Fibroblast of lung (primary cell): ENCODE measurements around the gene CCDC86. TPM values are rescaled to one million over a fixed set of nuclear protein-coding genes. Genes with fewer than 3 reads are reported as not detected.

Experiments used
- DNase-seq, 2 donors: peaks; one replicate each; pipeline versions ENCODE4 v3.0.0 to v3.0.0-alpha.2; 2010; ENCODE audit warnings: low read depth in 2 of 2
- H2AFZ ChIP-seq: 2 replicates; pipeline ENCODE4 v1.5.1; 2012; ENCODE audit warnings: low read length, control low read depth, inconsistent platforms
- H3K27ac ChIP-seq: 2 replicates; pipeline ENCODE4 v1.5.1; 2011; ENCODE audit warnings: low read length, control low read depth; ENCODE audit not compliant: insufficient read depth
- H3K27me3 ChIP-seq: 2 replicates; pipeline ENCODE4 v1.5.1; 2011; ENCODE audit warnings: mild to moderate bottlenecking, low read length; ENCODE audit not compliant: control insufficient read depth, insufficient read depth
- H3K36me3 ChIP-seq: 2 replicates; pipeline ENCODE4 v1.5.1; 2011; ENCODE audit warnings: low read length; ENCODE audit not compliant: control insufficient read depth, insufficient read depth
- H3K4me1 ChIP-seq: 2 replicates; pipeline ENCODE4 v1.5.1; 2011; ENCODE audit warnings: low read length; ENCODE audit not compliant: control insufficient read depth, insufficient read depth; ENCODE audit errors: extremely low read depth
- H3K4me2 ChIP-seq: 2 replicates; pipeline ENCODE4 v1.5.1; 2011; ENCODE audit warnings: low read length, control low read depth; ENCODE audit not compliant: insufficient read depth; ENCODE audit errors: extremely low read depth
- H3K4me3 ChIP-seq, 4 experiments: fragments of 200-600 bp in 1 of 4; sonication (generic) in 1 of 4; replicated peaks in 1 of 4; 2 replicates each; pipeline ENCODE4 v1.5.1; 2011 to 2016; ENCODE audit warnings: low read length in 4 of 4, low read depth in 3 of 4, mild to moderate bottlenecking in 3 of 4, control low read depth in 2 of 4, inconsistent platforms in 1 of 4, mixed read lengths in 1 of 4; ENCODE audit not compliant: insufficient read depth in 1 of 4; ENCODE audit errors: control extremely low read depth in 1 of 4
- H3K79me2 ChIP-seq: 2 replicates; pipeline ENCODE4 v1.5.1; 2012; ENCODE audit warnings: mild to moderate bottlenecking, low read length, inconsistent platforms; ENCODE audit not compliant: control insufficient read depth, insufficient read depth
- H3K9ac ChIP-seq: 2 replicates; pipeline ENCODE4 v1.5.1; 2011; ENCODE audit warnings: mild to moderate bottlenecking, low read length, control low read depth; ENCODE audit not compliant: insufficient read depth
- H3K9me3 ChIP-seq: 2 replicates; pipeline ENCODE4 v1.5.1; 2012; ENCODE audit warnings: low read depth, low read length; ENCODE audit not compliant: control insufficient read depth, insufficient read depth
- H4K20me1 ChIP-seq: 2 replicates; pipeline ENCODE4 v1.5.1; 2011; ENCODE audit warnings: low read length; ENCODE audit not compliant: control insufficient read depth, insufficient read depth; ENCODE audit errors: extremely low read depth
- CTCF ChIP-seq, 2 donors: IDR thresholded peaks in 1 of 2; conservative IDR thresholded peaks in 1 of 2; 1 replicate in 1 of 2; 2 replicates in 1 of 2; pipeline ENCODE4 v1.5.1; 2011 to 2012; ENCODE audit warnings: low read length in 2 of 2, control low read depth in 1 of 2, inconsistent platforms in 1 of 2, low read depth in 1 of 2, mild to moderate bottlenecking in 1 of 2
- EZH2 ChIP-seq: IDR thresholded peaks from 2 replicates; pipeline ENCODE4 v1.5.1; 2012; ENCODE audit warnings: low read length, control low read depth, mild to moderate bottlenecking; ENCODE audit errors: missing control alignments
- polyA plus RNA-seq, 2 donors: library from polyadenylated mRNA; depleted of rRNA in 1 of 2; stranded (reverse) in 1 of 2; unstranded in 1 of 2; fragments of >200 nt; gene quantifications; 2 replicates each; pipeline ENCODE4 v1.2.1, GENCODE V29; 2011 to 2012; ENCODE audit warnings: missing spikeins in 1 of 2
- total RNA-seq: library from RNA; depleted of rRNA; stranded (reverse); fragments of >200 nt; gene quantifications from 2 replicates; pipeline ENCODE4 v1.2.1, GENCODE V29; 2014

CCDC86 gene
- total and polyA plus RNA-seq, 2 donors (not counting 1 experiment from before 2014, with no cell fraction given) = 7.4 to 14.9 TPM

- Histone ChIP-seq H3K4me2 (peak overlapping the region; percentile 10), H3K9ac (no peak overlapping the region), H3K27ac (peak overlapping the region; percentile 19), H2AFZ (no peak overlapping the region), H4K20me1 (no peaks in the 10 kb centered on the region), H3K36me3 (no peaks in the 10 kb centered on the region), H3K4me3 (no peak overlapping the region), H3K27me3 (no peaks in the 10 kb centered on the region), H3K4me1 (peaks cover 23% of the 10 kb centered on the region), H3K79me2 (no peaks in the 10 kb centered on the region), H3K9me3 (no peaks in the 10 kb centered on the region)
- TF ChIP-seq CTCF (conservative IDR thresholded peaks at IDR 0.05 in 1 of 2, IDR thresholded peaks at IDR 0.05 in 1 of 2; ENCODE audit: low read depth in 1 of 2, low read length in 2 of 2) = no peak
- no peak for TF ChIP-seq EZH2
- no peak for DNase-seq
Observed at GRCh38 chr11:60873533-60873932, 31.6 kb downstream of the CCDC86 start.

- Histone ChIP-seq H3K4me1 (peaks cover 23% of the 10 kb centered on the region), H3K79me2 (no peaks in the 10 kb centered on the region), H3K4me2 (no peak overlapping the region), H4K20me1 (no peaks in the 10 kb centered on the region), H3K9ac (no peak overlapping the region), H2AFZ (no peak overlapping the region), H3K4me3 (no peak overlapping the region), H3K27ac (no peak overlapping the region), H3K36me3 (no peaks in the 10 kb centered on the region), H3K9me3 (no peaks in the 10 kb centered on the region), H3K27me3 (no peaks in the 10 kb centered on the region)
- no peak for DNase-seq
- TF ChIP-seq CTCF (conservative IDR thresholded peaks at IDR 0.05 in 1 of 2, IDR thresholded peaks at IDR 0.05 in 1 of 2; ENCODE audit: low read depth in 1 of 2, low read length in 2 of 2) = no peak
- no peak for TF ChIP-seq EZH2
Observed at GRCh38 chr11:60874421-60875365, 32.8 kb downstream of the CCDC86 start.

GRCh38 chr11:60875366-60876167, 33.7 kb downstream of the CCDC86 start:
- TF ChIP-seq EZH2 = no peak
- no peak for TF ChIP-seq CTCF (conservative IDR thresholded peaks at IDR 0.05 in 1 of 2, IDR thresholded peaks at IDR 0.05 in 1 of 2; ENCODE audit: low read depth in 1 of 2, low read length in 2 of 2)
- Histone ChIP-seq H3K79me2 (no peaks in the 10 kb centered on the region), H3K4me2 (no peak overlapping the region), H3K27me3 (no peaks in the 10 kb centered on the region), H3K36me3 (no peaks in the 10 kb centered on the region), H3K4me1 (peaks cover 23% of the 10 kb centered on the region), H4K20me1 (no peaks in the 10 kb centered on the region), H2AFZ (no peak overlapping the region), H3K9ac (no peak overlapping the region), H3K4me3 (no peak overlapping the region), H3K27ac (no peak overlapping the region), H3K9me3 (no peaks in the 10 kb centered on the region)
- DNase-seq = no peak
